ENCODE results near the gene SLC26A1. TPM values are rescaled to one million over a fixed set of nuclear protein-coding genes. Genes with fewer than 3 reads are reported as not detected.

SLC26A1 gene
- total and polyA plus RNA-seq, 2 donors (not counting 3 experiments of a cell fraction or from before 2014, with no cell fraction given) = 0.10 TPM; not detected in 1

DNA sequence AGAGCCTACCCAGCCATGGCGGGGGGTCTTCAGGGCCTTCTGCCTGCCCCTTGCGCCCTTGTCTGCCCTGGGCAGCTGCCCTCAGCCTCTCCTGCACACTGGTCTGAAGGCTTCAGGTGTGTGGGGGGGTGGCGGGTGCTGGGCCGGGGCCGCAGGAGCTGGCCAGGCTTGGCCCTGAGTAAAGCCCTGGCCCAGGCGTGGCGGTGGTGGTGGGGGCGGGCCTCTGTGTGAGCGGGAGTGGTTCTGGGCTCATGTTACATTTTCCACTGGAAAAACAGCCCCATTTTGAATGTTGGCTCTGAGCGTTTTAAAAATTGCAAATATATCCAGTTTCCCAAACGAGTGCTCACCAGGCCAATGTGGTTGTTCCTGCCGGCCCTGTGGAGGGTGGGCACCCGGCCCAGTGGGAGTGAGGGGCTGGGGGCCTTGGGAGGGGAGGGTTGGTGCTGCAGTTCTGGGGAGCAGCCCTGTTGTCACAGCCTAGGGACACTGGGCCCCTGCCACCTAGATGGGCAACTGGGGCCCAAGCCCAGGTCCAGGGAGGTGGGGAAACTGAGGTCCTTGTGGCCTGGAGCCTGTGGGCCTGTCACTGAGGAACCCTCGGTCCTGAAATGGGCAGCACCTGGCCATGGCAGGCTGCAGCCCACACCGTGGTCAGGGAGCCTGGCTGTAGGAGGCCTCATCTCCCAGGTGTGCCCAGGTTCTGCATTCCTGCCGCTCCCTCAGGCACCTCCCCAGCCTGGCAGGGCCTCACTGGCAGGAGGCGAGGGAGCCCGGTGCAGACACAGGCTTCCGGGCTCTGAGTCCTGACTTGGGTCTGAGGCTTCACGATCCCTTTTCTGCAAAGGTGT is 46.5 kb upstream of the SLC26A1 start:
- Histone ChIP-seq H3K27ac (ENCODE audit: insufficient read depth, low read depth, low read length) (no peak overlapping the region), H3K4me2 (ENCODE audit: insufficient read depth, low read length) (no peak overlapping the region), H3K4me3 (replicated peaks in 1 of 3; ENCODE audit: insufficient read depth in 1 of 3, low read depth in 1 of 3, low read length in 3 of 3) (no peak overlapping the region), H3K36me3 (ENCODE audit: control insufficient read depth in 2 of 2, extremely low read depth in 1 of 2, insufficient read depth in 2 of 2, low read length in 2 of 2) (no peaks in the 10 kb centered on the region), H3K9me1 (replicated peaks; ENCODE audit: control insufficient read depth, extremely low read depth, insufficient read depth, low read length) (no peaks in the 10 kb centered on the region), H3K27me3 (ENCODE audit: control insufficient read depth in 2 of 2, insufficient read depth in 2 of 2, low read length in 2 of 2) (no peaks in the 10 kb centered on the region), H3K79me2 (ENCODE audit: control insufficient read depth, insufficient read depth, low read length) (no peaks in the 10 kb centered on the region), H3K9ac (replicated peaks; ENCODE audit: extremely low read depth, insufficient read depth, low read length) (no peak overlapping the region), H4K20me1 (replicated peaks; ENCODE audit: control insufficient read depth, extremely low read depth, insufficient read depth, low read length) (no peaks in the 10 kb centered on the region), H2AFZ (ENCODE audit: low read depth, low read length) (no peak overlapping the region), H3K9me3 (replicated peaks; ENCODE audit: control insufficient read depth, insufficient read depth, low read length) (no peaks in the 10 kb centered on the region), H3K4me1 (ENCODE audit: control insufficient read depth, extremely low read depth, insufficient read depth, low read length) (peaks cover 16% of the 10 kb centered on the region)
- DNase-seq (ENCODE audit: low read depth, low spot score) (no peak), FAIRE-seq (no peak)
- intact Hi-C loops (cut with micrococcal nuclease) = no loop called here
- ChIA-PET CTCF (no interaction called here), POLR2A (no interaction called here)
- dilution Hi-C loops (cut with MboI; ENCODE audit: extremely low pct_ligation_motif_present, low sequenced_read_pairs) = no loop called here
- TF ChIP-seq POLR2A (IDR thresholded peaks at IDR 0.05; ENCODE audit: low read depth, low read length) (no peak), POLR2AphosphoS5 (IDR thresholded peaks at IDR 0.05; ENCODE audit: insufficient read depth, low read depth, low read length) (no peak), JUN (IDR thresholded peaks at IDR 0.05; ENCODE audit: borderline replicate concordance, insufficient read depth, insufficient read length, low read depth) (no peak), GATA2 (IDR thresholded peaks at IDR 0.05; ENCODE audit: insufficient read depth, insufficient read length, low read depth, low read length) (no peak), MYC (IDR thresholded peaks at IDR 0.05; ENCODE audit: low read depth, low read length) (no peak), FOS (IDR thresholded peaks at IDR 0.05; ENCODE audit: borderline replicate concordance, insufficient read depth, low read length) (no peak), EZH2 (IDR thresholded peaks at IDR 0.05; ENCODE audit: borderline replicate concordance, low read depth, low read length, severe bottlenecking) (no peak)
- TF ChIP-seq, protein P1, sequence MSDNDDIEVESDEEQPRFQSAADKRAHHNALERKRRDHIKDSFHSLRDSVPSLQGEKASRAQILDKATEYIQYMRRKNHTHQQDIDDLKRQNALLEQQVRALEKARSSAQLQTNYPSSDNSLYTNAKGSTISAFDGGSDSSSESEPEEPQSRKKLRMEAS (IDR thresholded peaks at IDR 0.05; ENCODE audit: insufficient read depth, insufficient read length) = no peak
- TF ChIP-seq, protein P2, sequence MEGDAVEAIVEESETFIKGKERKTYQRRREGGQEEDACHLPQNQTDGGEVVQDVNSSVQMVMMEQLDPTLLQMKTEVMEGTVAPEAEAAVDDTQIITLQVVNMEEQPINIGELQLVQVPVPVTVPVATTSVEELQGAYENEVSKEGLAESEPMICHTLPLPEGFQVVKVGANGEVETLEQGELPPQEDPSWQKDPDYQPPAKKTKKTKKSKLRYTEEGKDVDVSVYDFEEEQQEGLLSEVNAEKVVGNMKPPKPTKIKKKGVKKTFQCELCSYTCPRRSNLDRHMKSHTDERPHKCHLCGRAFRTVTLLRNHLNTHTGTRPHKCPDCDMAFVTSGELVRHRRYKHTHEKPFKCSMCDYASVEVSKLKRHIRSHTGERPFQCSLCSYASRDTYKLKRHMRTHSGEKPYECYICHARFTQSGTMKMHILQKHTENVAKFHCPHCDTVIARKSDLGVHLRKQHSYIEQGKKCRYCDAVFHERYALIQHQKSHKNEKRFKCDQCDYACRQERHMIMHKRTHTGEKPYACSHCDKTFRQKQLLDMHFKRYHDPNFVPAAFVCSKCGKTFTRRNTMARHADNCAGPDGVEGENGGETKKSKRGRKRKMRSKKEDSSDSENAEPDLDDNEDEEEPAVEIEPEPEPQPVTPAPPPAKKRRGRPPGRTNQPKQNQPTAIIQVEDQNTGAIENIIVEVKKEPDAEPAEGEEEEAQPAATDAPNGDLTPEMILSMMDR (IDR thresholded peaks at IDR 0.05; ENCODE audit: extremely low read depth in 1 of 2, insufficient read depth in 1 of 2, low read depth in 1 of 2, low read length in 2 of 2) = no peak
- BruUV-seq (replicated peaks) = no TSS peak

All from endothelial cell of umbilical vein (primary cell).